PC-9 (cell line): ENCODE results near the gene MAST1.

Source experiments
- EZH2 ChIP-seq: fragments of 200-600 bp; sonication (generic); IDR thresholded peaks from 2 replicates; pipeline ENCODE4 v1.8.0; 2017; ENCODE audit warnings: antibody characterized with exemption, low read depth
- TF ChIP-seq, protein P1 (sequence below): fragments of 200-600 bp; sonication (generic); conservative IDR thresholded peaks from 2 replicates; pipeline ENCODE4 v1.6.1; 2017; ENCODE audit warnings: mixed run types, antibody characterized with exemption, mild to moderate bottlenecking, moderate library complexity

DNA sequence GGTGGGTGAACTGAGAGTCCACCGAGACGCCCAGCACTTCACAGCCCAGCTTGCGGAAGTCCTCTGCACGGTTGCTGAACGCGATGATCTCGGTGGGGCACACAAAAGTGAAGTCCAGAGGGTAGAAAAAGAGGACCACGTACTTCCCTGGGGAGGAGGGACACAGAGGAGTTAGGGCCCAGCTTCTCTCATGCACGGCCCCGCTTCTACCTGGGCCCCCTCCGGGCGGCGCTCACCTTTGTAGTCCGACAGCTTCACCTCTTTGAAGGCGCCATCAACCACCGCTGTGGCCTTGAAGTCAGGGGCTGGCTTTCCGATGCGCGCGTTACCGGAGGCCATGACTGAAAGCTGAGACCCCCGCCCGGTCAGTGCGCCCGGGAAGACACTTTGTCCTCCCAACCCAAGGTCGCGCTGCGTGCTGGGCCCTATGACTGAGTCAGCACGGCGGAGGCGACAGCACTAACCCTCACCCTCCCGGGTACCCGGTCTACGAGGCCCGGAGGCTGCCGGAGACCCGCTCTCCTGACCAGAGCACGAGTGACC, 37.3 kb upstream of the MAST1 start:
- TF ChIP-seq, protein P1, sequence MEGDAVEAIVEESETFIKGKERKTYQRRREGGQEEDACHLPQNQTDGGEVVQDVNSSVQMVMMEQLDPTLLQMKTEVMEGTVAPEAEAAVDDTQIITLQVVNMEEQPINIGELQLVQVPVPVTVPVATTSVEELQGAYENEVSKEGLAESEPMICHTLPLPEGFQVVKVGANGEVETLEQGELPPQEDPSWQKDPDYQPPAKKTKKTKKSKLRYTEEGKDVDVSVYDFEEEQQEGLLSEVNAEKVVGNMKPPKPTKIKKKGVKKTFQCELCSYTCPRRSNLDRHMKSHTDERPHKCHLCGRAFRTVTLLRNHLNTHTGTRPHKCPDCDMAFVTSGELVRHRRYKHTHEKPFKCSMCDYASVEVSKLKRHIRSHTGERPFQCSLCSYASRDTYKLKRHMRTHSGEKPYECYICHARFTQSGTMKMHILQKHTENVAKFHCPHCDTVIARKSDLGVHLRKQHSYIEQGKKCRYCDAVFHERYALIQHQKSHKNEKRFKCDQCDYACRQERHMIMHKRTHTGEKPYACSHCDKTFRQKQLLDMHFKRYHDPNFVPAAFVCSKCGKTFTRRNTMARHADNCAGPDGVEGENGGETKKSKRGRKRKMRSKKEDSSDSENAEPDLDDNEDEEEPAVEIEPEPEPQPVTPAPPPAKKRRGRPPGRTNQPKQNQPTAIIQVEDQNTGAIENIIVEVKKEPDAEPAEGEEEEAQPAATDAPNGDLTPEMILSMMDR, result no peak
- no peak for TF ChIP-seq EZH2
